ENCODE measurements around the gene CEP112. TPM values are rescaled to one million over a fixed set of nuclear protein-coding genes. Genes with fewer than 3 reads are reported as not detected.

The CEP112 gene
- total and polyA plus RNA-seq, 2 of the 13 experiments (the other 11 are each of a cell fraction or from before 2014, with no cell fraction given), result 1.2 to 3.4 TPM

DNA sequence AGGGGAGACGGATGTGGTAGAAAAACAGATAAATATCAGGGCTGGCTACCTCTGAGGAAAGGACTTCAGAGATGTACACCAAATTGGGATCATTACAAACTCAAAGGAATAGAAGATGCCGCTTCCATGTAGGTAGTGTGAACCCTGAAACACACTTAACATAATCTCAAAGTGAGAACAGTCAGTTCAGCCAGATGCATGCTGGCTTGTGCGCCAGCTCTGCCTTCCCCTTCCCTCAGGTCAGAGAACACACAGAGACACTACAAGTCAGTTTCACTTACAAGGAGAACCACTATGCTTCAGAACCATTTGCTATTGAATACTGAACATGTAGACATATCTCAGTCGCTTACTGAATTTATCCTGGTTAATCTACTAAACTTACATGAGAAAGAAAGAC lies 454.5 kb downstream of the CEP112 start:
- Histone ChIP-seq H3K36me3 (replicated peaks in 1 of 2; ENCODE audit: control insufficient read depth in 1 of 2, insufficient read depth in 2 of 2, low read length in 2 of 2) (no peaks in the 10 kb centered on the region), H3K79me2 (ENCODE audit: insufficient read depth, low read length) (no peaks in the 10 kb centered on the region), H3K27ac (ENCODE audit: extremely low read length, insufficient read depth, low read length) (no peak overlapping the region), H2AFZ (ENCODE audit: low read length) (no peak overlapping the region), H4K20me1 (ENCODE audit: insufficient read depth, low read length) (no peaks in the 10 kb centered on the region), H3K4me2 (ENCODE audit: low read depth, low read length) (no peak overlapping the region), H3K27me3 (ENCODE audit: control insufficient read depth in 1 of 2, insufficient read depth in 2 of 2, low read length in 2 of 2) (no peaks in the 10 kb centered on the region), H3K9me3 (ENCODE audit: low read length) (peaks cover 7% of the 10 kb centered on the region; the same call in 1 of the 2 replicates), H3K4me3 (replicated peaks in 1 of 3; ENCODE audit: insufficient read depth in 1 of 3, low read depth in 2 of 3, low read length in 3 of 3) (no peak overlapping the region), H3K4me1 (ENCODE audit: insufficient read depth, low read length) (no peaks in the 10 kb centered on the region), H3K9ac (ENCODE audit: insufficient read depth, low read depth, low read length) (no peak overlapping the region)
- WGBS (ENCODE audit: low lambda C conversion rate), result 97% methylated on average over 4 of the region's 4 CpGs
- intact Hi-C loops (cut with micrococcal nuclease; ENCODE audit: unreplicated experiment), result no loop called here
- TF ChIP-seq ZNF569 (CRISPR knock-in tag; IDR thresholded peaks at IDR 0.05; ENCODE audit: borderline replicate concordance), result no peak
- CTCF ChIA-PET (ENCODE audit: low intra/inter-chr PET ratio, low total read pairs), result no interaction called here
- ATAC-seq (no peak), FAIRE-seq (no peak), DNase-seq (ENCODE audit: low spot score) (no peak)
- in situ Hi-C loops (cut with HindIII; ENCODE audit: extremely low pct_ligation_motif_present, low pct_unique_long_range_greater_than_20kb), result no loop called here
- POLR2A ChIA-PET, result no interaction called here
- no TSS peak for BruUV-seq (replicated peaks)

DNA sequence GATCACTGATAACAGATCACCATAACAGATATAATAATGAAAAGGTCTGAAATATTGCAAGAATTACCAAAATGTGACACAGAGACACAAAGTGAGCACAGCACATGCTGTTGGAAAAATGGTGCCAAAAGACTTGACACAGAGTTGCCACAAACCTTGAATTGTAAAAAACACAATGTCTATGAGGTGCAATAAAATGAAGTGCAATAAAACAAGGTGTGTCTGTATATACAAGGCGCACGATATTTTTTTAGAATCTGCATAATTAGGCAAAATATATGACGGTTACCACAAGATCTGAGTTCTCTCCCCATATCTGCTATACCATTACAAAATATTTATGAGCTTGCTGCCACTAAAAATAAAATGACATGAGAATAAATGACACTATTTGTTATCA lies 458.6 kb downstream of the CEP112 start:
- no peak for ATAC-seq
- FAIRE-seq, result no peak
- BruUV-seq (replicated peaks), result no TSS peak
- Histone ChIP-seq H2AFZ (ENCODE audit: low read length) (no peak overlapping the region), H3K27ac (ENCODE audit: extremely low read length, insufficient read depth, low read length) (no peak overlapping the region), H3K36me3 (replicated peaks in 1 of 2; ENCODE audit: control insufficient read depth in 1 of 2, insufficient read depth in 2 of 2, low read length in 2 of 2) (no peaks in the 10 kb centered on the region), H3K4me1 (ENCODE audit: insufficient read depth, low read length) (no peaks in the 10 kb centered on the region), H3K9me3 (ENCODE audit: low read length) (no peaks in the 10 kb centered on the region), H3K4me3 (replicated peaks in 1 of 3; ENCODE audit: insufficient read depth in 1 of 3, low read depth in 2 of 3, low read length in 3 of 3) (no peak overlapping the region), H3K27me3 (ENCODE audit: control insufficient read depth in 1 of 2, insufficient read depth in 2 of 2, low read length in 2 of 2) (no peaks in the 10 kb centered on the region), H3K4me2 (ENCODE audit: low read depth, low read length) (no peak overlapping the region), H4K20me1 (ENCODE audit: insufficient read depth, low read length) (no peaks in the 10 kb centered on the region), H3K9ac (ENCODE audit: insufficient read depth, low read depth, low read length) (no peak overlapping the region), H3K79me2 (ENCODE audit: insufficient read depth, low read length) (no peaks in the 10 kb centered on the region)
- CTCF ChIA-PET (ENCODE audit: low intra/inter-chr PET ratio, low total read pairs), result no interaction called here
- POLR2A ChIA-PET, result no interaction called here
- in situ Hi-C loops (cut with HindIII; ENCODE audit: extremely low pct_ligation_motif_present, low pct_unique_long_range_greater_than_20kb), result no loop called here
- 86% methylated on average over 3 of the region's 3 CpGs for WGBS (ENCODE audit: low lambda C conversion rate)
- DNase-seq (ENCODE audit: low spot score), result no peak
- intact Hi-C loops (cut with micrococcal nuclease; ENCODE audit: unreplicated experiment), result no loop called here
- TF ChIP-seq ZNF607 (CRISPR knock-in tag; IDR thresholded peaks at IDR 0.05; ENCODE audit: borderline replicate concordance) (no peak), ZKSCAN5 (CRISPR knock-in tag; IDR thresholded peaks at IDR 0.05) (no peak), ZNF33B (CRISPR knock-in tag; IDR thresholded peaks at IDR 0.05) (no peak), ZNF772 (CRISPR knock-in tag; IDR thresholded peaks at IDR 0.05) (no peak), SMAD9 (CRISPR knock-in tag; IDR thresholded peaks at IDR 0.05) (no peak), KAT7 (CRISPR knock-in tag; IDR thresholded peaks at IDR 0.05; ENCODE audit: borderline replicate concordance) (no peak), TBL1XR1 (IDR thresholded peaks at IDR 0.05; ENCODE audit: borderline replicate concordance, low read length, partially characterized antibody) (no peak), ZFYVE20 (CRISPR knock-in tag; IDR thresholded peaks at IDR 0.05; ENCODE audit: borderline replicate concordance, low read depth) (no peak), THYN1 (CRISPR knock-in tag; IDR thresholded peaks at IDR 0.05; ENCODE audit: borderline replicate concordance, low read depth) (no peak), MAFF (IDR thresholded peaks at IDR 0.05; ENCODE audit: low read depth, low read length) (no peak), XRCC5 (optimal IDR thresholded peaks at IDR 0.05; ENCODE audit: low read length) (no peak)
- TF ChIP-seq, protein P1, sequence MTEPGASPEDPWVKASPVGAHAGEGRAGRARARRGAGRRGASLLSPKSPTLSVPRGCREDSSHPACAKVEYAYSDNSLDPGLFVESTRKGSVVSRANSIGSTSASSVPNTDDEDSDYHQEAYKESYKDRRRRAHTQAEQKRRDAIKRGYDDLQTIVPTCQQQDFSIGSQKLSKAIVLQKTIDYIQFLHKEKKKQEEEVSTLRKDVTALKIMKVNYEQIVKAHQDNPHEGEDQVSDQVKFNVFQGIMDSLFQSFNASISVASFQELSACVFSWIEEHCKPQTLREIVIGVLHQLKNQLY (CRISPR knock-in tag; IDR thresholded peaks at IDR 0.05), result no peak
- TF ChIP-seq, protein P2, sequence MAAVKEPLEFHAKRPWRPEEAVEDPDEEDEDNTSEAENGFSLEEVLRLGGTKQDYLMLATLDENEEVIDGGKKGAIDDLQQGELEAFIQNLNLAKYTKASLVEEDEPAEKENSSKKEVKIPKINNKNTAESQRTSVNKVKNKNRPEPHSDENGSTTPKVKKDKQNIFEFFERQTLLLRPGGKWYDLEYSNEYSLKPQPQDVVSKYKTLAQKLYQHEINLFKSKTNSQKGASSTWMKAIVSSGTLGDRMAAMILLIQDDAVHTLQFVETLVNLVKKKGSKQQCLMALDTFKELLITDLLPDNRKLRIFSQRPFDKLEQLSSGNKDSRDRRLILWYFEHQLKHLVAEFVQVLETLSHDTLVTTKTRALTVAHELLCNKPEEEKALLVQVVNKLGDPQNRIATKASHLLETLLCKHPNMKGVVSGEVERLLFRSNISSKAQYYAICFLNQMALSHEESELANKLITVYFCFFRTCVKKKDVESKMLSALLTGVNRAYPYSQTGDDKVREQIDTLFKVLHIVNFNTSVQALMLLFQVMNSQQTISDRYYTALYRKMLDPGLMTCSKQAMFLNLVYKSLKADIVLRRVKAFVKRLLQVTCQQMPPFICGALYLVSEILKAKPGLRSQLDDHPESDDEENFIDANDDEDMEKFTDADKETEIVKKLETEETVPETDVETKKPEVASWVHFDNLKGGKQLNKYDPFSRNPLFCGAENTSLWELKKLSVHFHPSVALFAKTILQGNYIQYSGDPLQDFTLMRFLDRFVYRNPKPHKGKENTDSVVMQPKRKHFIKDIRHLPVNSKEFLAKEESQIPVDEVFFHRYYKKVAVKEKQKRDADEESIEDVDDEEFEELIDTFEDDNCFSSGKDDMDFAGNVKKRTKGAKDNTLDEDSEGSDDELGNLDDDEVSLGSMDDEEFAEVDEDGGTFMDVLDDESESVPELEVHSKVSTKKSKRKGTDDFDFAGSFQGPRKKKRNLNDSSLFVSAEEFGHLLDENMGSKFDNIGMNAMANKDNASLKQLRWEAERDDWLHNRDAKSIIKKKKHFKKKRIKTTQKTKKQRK (IDR thresholded peaks at IDR 0.05; ENCODE audit: low read length), result no peak
- TF ChIP-seq, protein P3, sequence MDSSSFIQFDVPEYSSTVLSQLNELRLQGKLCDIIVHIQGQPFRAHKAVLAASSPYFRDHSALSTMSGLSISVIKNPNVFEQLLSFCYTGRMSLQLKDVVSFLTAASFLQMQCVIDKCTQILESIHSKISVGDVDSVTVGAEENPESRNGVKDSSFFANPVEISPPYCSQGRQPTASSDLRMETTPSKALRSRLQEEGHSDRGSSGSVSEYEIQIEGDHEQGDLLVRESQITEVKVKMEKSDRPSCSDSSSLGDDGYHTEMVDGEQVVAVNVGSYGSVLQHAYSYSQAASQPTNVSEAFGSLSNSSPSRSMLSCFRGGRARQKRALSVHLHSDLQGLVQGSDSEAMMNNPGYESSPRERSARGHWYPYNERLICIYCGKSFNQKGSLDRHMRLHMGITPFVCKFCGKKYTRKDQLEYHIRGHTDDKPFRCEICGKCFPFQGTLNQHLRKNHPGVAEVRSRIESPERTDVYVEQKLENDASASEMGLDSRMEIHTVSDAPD (CRISPR knock-in tag; IDR thresholded peaks at IDR 0.05), result no peak

Measured in HepG2 (cell line).